ENCODE results near the gene USP24. TPM values are rescaled to one million over a fixed set of nuclear protein-coding genes. Genes with fewer than 3 reads are reported as not detected.

Gene USP24
- polyA plus RNA-seq, 3 donors, result 37.6 to 56.8 (median 55.7) TPM

DNA sequence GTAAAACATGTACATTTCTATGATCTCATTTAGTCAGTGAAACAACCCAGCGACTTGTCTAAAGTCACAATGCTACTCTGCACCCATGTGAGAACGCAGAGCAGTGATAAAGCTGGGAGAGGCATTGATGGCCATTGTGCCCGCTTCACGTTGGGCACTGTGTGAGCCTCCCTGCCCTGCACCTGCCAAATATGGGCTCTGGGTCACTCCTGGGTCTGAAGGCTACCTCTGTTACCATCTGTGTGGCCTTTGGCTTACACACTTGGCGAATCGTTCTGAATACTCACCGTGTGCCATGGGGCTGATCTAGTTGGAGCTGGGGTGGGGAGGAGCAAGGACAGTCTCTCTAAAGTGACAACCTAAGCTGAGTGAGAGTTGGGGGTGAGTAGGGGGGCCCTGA, 145.9 kb downstream of the USP24 start:
- DNase-seq, result no peak

DNA sequence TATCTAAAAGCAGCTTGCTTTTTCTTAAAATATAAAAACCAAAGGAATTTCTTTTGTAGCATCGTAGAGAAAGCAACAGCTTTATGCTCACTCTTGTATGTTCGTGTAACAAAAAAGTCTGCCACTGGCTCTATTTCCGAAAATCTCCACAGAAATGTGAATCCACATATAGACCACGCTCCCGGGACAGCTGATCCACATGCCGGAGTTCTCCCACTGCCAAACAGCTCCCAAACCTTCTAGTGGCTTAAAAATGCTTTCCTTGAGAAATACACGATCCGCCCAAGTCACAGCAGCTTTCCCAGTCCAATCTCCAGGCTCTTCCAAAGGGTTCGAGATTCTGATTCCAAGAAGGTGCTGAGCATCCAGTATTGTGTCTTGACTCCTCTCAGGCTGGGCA, 146.5 kb downstream of the USP24 start:
- DNase-seq, result no peak

DNA sequence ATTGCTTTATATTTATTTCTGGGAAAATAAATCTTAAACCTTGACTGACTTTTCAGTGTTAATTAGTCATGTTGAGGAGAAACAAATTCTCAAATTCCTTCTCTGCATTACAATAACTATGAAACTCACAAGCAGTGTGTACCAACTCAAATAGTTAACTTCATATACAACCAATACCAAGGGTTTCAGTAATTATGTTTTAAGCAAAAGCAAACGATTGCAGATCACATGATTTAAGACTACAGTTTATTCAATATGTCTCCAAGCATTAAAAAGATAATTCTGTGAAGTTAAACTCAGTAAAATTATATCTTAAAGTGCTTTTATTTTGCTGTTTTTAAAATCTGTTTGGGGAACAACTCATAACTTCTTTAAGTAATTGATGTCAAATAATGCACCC, 147.2 kb downstream of the USP24 start:
- no peak for DNase-seq

DNA sequence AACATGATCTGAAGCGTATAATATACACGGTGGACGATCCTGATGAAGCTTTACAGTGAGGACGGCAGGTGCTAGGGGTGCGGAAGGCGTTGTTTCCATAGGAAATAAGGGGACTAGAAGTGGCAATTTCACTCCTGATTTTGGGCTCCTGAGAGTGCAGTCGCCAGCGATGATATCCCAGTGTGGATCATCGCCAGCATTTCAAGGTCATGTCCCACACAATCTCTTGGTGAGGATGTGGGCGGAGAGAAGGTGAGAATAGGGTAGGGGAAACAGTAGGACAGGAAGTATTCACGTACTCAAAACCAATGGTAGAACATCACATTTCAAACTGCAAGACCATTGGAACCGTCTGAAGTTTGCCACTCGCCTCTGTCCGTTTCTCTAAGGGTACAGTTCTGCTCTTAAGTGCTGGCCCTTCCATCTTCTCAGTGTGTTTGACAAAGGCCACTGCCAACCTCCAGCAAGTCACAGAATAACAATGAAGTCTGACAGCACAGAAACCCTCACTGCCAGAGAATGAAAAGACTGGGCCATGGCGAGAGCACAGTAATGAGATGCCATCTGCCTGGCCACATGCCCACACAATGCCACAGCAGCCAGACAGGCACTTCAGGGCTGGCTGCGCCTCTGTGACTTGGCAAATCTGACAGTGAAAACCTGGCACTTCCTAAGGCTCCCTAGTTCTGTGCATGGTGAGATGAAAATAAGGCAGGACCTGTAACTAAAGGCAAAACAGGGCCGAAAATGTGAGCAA, 148.0 kb downstream of the USP24 start:
- DNase-seq, result no peak

DNA sequence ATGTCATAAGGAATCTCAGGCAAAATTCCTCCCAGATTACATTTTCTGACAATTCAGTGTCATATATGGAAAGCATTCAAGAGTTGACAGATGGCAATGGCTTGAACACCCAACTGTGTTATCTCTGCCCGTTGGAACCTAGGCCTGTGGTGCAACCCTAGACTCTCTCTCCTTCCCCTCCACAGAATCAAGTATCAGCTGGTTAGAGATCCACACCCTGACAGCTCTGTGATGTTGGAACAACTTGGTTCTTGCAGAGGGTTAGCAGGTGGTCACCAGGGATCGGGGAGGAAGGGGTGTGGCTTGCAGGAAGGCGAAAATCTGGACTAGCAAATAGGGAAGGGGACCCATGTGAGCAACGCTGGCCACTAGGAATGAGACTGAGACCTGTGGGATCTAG, 149.5 kb downstream of the USP24 start:
- DNase-seq, result no peak

DNA sequence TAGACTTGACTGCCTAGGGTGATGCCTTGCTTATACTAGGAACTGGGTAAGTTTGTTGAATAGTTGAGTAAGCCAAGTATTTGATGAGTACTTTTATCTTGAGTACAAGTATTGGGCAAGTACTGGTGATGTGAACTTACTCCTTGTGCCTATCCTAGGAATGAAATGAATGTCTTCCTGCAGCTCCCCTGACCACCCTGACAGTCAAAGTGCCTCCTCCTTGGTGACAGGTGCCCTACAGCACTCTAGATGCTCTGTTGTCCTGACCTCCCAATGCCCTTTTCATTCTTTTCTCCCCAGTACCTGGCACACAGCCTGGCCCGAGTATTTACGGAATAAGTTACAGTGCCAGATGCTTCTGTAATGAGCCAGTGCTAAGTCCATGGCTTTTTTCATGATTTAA, 150.3 kb downstream of the USP24 start:
- no peak for DNase-seq

DNA sequence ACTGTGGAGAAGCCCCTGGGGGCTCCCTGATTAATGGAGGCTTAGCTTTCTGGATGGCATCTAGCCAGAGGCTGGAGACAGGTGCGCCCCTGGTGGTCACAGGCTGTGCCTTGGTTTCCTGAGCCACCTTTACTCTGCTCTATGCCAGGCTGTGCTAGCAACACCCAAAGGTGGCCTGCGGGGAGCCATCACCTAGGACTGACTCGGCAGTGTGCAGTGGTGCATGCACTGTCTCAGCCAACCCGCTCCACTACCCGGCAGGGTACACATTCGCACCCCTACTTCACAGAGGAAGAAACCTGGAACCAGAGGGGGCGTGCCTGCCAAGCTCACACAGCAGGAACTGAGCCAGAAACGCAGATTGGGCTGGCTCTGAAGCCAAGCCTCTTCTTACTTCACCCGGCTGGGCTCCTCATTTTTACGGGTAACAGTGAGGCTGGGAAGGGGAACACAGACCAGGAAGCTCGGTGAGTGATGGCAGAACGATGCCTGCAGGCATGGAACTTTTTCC, 151.0 kb downstream of the USP24 start:
- no peak for DNase-seq

DNA sequence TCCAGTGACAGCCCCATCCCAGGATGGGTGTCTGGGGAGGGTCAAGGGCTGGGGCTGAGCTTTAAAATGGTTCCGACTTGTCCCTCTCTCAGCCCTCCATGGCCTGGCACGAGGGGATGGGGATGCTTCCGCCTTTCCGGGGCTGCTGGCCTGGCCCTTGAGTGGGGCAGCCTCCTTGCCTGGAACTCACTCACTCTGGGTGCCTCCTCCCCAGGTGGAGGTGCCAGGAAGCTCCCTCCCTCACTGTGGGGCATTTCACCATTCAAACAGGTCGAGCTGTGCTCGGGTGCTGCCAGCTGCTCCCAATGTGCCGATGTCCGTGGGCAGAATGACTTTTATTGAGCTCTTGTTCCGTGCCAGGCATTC, 151.6 kb downstream of the USP24 start:
- no peak for DNase-seq

DNA sequence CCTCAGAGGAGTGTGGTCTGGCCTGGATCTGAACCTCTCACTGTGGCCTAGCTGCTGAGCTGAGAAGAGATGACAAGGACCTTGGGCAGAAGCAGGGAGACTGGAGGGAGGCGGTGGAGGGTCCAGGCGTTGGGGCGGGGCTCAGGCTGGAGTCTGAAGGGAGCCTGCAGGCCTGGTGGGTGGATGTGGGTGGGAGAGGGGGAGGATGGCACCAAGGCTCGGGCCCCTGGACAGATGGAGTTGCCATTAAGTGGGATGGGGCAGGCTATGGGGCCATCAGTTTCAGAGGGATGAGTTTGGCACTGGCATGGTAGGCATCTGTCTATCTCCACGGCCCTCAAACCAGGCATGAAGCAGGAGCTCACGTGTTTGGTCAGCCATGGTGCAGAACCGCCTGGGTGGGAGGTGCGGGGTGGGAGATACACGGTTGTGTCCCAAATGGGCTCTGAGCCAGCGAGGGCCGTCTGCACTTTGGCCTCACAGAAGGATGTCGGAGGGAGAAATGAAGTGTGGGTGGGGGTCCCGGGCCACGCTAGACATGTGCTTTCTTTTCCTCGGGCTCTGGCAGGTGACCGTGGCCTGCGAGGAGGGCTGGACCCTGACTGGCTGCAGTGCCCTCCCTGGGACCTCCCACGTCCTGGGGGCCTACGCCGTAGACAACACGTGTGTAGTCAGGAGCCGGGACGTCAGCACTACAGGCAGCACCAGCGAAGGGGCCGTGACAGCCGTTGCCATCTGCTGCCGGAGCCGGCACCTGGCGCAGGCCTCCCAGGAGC, 152.2 kb downstream of the USP24 start:
- DNase-seq, result no peak

DNA sequence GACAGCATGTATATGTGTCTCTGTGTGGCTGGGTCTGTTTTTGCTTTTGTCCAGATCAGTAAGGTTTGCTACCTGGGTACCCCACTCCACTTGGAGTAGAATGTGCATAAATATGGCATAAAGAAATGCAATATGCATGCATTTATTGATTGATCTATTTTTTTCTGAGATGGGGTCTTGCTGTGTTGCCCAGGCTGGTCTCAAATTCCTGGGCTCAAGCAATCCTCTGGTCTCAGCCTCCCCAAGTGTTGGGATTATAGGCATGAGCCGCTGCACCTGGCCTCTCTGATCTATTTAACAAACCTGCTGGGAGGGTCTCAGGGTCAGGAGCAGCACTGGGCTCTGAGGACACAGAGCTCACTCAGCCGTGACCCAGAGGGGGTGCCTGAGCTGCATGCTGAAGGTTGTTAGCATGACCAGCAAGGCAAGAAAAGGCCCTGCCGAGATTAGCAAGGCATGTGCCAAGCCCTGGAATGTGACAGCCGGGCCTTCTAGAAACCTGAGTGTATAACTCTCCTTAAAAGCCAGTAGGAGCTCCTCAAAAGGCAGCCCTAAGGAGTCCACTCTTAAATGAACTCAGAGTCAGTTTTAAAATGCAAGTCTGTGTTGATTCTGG, 153.3 kb downstream of the USP24 start:
- DNase-seq, result no peak

DNA sequence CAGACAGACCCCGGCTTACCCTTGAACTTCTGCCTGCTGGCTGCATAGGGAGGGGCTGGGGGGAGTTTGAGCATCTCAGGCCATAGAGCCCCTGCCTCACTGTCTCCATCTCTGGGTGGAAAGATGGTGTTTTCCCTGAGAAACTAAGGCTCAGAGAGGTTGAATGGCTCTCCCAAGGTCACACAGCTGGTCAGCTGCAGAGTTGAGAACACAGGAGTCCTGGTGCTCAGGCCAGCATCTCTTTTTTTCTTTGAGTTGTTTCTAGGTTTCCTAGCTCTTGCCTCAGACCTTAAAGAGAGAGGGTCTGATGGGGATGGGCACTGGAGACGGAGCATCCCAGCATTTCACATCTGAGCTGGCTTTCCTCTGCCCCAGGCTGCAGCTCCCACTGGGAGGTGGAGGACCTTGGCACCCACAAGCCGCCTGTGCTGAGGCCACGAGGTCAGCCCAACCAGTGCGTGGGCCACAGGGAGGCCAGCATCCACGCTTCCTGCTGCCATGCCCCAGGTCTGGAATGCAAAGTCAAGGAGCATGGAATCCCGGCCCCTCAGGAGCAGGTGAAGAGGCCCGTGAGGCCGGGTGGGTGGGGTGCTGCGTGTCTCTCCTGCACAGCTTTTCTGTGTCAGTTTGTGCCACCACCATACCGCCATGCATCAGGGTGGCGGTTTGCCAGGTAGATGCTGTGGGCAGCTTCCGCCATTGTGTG, 154.0 kb downstream of the USP24 start:
- DNase-seq, result no peak

DNA sequence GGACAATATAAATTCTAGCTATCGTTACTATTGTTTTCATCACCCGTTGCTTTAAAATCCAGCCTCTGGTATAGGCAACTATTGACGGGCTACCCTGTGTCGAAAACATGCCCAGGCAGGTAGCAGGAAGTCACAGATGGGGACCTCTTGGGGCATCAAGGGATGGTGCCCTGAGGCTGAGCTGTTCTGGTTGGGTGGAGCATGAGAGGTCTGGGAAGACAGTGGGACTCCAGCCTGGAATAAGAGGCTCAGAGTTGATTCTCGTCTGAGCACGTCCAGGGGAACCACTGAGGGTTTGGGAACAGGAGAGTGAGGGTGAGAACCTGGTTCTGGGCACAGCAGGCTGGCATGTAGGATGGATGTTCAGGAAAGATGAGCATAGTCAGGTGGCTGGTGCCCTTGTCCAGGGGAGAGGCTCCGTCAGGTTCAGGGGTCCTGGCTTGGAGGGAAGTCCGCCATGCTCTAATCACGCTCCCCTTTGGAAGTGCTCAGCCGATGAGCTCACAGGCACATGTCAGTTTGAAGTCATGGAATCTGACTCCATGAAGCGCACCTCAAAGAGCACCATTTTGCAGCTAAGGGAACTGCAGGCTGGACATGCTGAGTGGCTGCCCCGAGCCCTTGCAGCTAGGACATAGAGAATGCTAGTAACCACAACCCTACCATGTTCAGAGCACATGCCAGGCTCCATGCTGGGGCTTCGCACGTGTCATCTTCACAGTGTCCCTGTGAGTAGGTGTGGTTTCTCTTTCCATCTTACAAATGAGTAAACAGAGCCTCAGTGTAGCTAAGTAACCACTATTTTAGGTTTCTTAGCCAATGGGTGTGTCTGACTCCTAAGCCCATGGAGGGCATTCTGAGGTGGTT, 154.8 kb downstream of the USP24 start:
- DNase-seq, result no peak

DNA sequence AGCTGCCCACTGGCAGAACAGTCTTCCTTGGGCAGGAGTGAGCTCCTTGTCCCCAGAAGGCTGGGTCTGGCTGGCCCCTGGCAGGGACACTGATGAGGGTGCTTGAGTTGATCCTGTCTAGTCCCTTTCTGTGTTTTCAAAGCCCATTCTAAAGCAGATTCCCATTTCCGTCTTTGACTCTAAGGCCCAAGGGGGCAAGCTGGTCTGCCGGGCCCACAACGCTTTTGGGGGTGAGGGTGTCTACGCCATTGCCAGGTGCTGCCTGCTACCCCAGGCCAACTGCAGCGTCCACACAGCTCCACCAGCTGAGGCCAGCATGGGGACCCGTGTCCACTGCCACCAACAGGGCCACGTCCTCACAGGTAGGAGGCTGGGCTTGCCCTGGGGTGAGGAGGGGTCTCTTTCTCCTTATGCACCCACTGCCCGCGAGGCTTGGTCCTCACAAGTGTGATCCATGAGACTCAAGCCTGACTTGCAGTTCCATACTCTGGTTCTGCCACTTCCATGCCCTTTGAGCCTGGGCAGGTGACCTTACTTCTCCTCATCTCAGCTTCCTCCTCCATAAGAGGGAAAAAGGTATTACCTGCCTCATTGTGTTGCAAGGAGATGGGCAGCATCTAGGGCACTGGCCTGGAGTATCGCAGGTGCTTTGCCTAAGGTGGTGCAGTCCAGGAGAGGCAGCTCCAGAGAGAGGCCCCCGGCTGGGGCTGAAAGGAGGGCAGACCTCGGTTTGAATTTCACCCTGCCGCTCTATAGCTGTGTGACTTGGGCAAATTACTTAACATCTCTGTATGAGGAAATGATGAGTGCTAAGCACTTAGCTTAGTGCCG, 155.6 kb downstream of the USP24 start:
- no peak for DNase-seq

DNA sequence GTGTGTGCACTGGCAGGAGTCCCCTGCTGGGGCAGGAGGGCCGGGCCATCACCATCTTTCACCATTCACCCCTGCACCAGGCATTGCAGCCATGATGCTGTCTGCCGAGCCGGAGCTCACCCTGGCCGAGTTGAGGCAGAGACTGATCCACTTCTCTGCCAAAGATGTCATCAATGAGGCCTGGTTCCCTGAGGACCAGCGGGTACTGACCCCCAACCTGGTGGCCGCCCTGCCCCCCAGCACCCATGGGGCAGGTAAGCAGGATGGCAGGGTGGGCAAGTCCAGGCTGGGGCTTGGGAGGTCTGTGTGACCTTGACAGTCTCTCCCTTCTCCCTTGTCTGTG, 157.2 kb downstream of the USP24 start:
- DNase-seq, result no peak

DNA sequence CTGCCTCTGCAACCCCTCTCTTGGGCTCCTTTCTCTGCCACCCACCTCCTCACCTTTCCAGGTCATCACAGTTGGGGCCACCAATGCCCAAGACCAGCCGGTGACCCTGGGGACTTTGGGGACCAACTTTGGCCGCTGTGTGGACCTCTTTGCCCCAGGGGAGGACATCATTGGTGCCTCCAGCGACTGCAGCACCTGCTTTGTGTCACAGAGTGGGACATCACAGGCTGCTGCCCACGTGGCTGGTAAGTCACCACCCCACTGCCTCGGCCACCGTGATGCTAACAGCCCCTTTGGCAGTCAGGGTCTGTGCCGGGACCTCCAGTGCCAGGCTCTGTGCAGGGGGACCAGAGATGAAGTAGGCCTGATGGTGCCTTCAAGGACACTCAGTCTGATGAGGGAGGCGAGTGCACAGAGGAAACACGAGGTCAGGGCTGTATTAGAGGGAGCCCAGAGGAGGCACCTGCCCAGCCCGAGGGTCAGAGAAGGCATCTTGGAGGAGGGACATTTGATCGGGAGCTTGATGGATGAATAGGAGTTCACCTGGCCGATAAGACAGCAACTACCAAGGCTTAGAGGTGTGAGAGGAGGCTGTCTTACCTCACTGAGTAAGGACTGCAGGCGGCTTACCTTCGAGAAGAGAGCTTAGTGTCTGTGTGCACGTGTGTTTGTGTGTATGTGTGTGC, 157.8 kb downstream of the USP24 start:
- no peak for DNase-seq

DNA sequence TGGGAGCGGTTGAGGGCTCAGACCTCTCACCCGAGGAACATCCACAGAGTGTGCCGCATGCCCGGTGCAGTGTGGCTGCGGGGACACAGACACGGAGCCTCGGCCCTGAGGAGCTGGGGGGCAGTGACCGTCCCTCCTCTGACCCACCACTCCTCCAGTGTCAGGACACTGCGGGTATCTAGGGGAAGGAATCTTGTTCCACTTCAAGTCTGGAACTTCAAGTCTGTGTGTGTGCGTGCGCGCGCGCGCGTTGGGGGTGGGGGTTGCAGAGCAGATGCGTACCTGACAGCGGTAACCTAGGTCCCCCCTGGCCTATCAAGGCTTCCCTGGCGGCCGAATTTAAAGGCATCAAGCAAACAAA, 158.6 kb downstream of the USP24 start:
- no peak for DNase-seq

DNA sequence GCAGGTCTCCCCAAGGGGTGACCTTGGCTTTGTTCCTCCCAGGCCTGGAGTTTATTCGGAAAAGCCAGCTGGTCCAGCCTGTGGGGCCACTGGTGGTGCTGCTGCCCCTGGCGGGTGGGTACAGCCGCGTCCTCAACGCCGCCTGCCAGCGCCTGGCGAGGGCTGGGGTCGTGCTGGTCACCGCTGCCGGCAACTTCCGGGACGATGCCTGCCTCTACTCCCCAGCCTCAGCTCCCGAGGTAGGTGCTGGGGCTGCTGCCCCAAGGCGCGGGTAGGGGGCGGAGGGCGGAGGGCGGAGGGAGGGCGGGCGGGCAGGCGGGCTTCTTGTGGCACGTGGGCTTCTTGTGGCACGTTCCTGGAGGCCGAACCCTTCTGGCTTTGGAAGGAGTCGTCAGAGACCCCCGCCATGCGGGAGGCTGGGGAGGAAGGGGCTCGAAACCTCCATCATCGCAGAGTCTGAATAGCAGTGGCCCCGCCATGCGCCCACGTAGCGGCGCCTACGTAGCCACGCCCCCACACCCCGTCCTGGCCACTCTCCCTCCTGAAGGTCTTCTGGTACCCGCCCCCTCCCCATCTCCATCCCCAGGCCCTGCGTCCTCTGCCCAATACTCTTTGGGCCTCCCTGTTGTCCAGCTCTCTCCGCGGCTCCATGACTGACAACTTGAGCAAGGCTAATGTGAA, 159.1 kb downstream of the USP24 start:
- DNase-seq, result no peak

DNA sequence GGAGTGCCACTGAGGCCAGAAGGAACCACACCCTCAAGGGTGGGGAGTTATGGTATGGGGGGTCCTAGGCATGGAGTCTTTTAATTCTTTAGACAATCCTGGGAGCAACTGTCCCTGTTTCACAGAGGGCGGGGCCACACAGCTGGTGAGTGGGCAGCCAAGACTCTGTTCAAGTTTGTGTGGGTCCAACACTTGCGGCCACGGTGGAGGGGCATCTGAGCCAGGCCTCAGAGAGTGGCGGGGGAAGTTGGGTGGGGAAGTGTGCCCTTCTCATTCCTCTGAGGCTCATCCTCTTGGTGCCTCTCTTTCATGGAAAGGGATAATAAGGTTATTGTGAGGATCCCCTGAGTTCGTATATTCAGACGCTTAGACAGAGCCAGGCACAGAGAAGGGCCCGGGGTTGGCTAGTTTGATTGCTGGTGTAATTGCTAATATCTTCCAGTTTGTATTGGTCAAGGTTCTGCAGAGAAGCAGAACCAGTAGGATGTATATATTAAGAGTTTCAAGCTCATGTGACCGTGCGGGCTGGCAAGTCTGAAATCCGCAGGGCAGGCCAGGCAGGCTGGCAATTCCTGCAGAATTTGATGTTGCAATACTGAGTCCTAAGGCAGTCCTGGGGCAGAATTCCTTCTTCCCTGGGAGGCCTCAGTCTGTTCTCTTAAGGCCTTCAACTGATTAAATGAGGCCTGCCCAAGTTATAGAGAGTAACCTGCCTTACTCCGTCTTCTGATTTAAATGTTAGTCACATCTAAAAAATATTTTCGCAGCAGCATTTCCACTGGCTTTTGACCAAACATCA, 159.9 kb downstream of the USP24 start:
- no peak for DNase-seq

DNA sequence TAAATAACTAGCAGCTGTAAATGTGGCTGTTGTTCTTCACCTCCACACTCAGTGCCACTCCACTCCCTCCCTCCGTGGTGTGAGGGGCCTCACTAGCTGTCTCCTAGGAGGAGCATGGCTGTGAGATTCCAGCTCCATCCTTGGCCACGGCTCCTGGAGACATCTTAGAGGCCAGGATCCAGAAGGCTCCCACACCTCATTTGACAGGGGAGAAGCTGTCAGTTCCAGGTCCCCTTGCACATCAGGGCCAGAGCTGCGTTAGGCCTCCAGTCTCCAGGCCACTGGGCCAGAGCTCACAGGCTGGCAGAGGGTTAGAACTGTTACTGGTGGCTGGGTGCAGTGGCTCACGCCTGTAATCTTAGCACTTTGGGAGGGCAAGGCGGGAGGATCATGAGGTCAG, 160.8 kb downstream of the USP24 start:
- no peak for DNase-seq

All from renal pelvis (tissue), 4 donors.